GM21360 (cell line): ENCODE results near the gene RBP3.
A peak's percentile ranks its signal among the peaks of the same experiment; 100 is the strongest.

ENCODE experiments used
- ATAC-seq: cut with Tn5 transposase; IDR thresholded peaks from one replicate; pipeline ENCODE4 v1.9.1; 2021; ENCODE audit warnings: mild to moderate bottlenecking, moderate library complexity; ENCODE audit not compliant: unreplicated experiment

The RBP3 gene

DNA sequence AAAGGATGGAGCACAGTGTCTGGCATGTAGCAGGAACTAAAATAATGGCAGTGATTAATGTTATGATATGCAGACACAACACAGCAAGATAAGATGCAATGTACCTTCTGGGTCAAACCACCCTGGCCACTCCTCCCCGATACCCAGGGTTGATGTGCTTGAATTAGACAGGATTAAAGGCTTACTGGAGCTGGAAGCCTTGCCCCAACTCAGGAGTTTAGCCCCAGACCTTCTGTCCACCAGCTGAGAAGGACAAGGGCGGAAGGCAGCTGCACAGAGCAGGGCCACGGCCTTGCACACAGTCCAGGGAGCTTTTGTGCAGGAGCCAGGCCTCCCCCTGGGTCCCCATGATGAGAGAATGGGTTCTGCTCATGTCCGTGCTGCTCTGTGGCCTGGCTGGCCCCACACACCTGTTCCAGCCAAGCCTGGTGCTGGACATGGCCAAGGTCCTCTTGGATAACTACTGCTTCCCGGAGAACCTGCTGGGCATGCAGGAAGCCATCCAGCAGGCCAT, at the start of gene RBP3:
Gene RBP3 (plus strand): TSS at position 226 of the 514 bp plus-strand sequence. CDS start 122 bp downstream, at position 348.
- no peak for ATAC-seq

GRCh38 chr10:47298715-47299114, 49.4 kb upstream of the RBP3 start:
- no peak for ATAC-seq

DNA sequence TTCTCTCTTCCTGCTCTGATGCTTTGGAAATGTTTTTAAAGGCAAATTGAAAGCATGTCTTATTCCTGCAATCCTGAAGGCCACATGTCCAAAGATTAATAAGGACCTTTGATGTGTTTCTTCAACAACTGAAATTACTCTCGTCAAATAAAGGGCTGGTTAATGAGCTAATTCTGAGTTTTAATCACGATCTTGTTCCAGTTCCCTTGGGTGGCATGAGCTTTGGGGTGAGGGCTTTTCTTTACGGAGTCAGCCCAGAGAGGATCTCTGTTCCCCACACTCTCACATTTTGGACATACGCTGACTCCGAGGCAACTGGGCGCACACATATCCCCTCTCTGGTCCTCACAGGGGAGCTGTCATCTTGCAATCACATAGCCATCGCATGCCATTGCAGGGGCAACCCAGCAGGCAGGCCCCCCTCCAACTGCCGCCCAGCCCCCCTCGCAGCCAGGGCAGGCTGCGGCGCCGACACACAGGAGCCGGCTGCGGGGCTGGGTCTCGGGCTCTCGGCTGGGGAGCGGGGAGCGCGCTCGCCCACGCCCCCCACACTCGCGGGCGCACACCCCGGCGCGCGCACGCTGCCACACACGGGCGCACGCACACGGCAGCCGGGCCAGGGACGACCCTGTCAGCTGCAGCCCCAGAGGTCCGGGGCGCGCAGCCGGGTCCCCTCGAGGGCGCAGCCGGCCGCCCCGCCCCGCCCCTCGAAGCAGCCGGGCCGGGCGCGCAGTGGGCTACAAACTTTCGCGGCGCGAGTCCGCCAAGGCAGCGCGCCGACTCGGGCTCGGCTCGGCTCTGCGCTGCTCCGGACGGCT, 48.3 kb upstream of the RBP3 start, which contains the start of gene GDF10:
Gene GDF10 (plus strand): TSS at position 587 of the 818 bp plus-strand sequence. CDS start 455 bp downstream, outside the sequence.
- ATAC-seq, result no peak

- no peak for ATAC-seq
These were observed 47.7 kb upstream of the RBP3 start for GRCh38 chr10:47300429-47300931.

- ATAC-seq, result no peak
These were observed 46.3 kb upstream of the RBP3 start for GRCh38 chr10:47301833-47302232.

- ATAC-seq, result no peak
These were observed 45.1 kb upstream of the RBP3 start for GRCh38 chr10:47303105-47303504.

GRCh38 chr10:47303866-47304265, 44.3 kb upstream of the RBP3 start:
- no peak for ATAC-seq

DNA sequence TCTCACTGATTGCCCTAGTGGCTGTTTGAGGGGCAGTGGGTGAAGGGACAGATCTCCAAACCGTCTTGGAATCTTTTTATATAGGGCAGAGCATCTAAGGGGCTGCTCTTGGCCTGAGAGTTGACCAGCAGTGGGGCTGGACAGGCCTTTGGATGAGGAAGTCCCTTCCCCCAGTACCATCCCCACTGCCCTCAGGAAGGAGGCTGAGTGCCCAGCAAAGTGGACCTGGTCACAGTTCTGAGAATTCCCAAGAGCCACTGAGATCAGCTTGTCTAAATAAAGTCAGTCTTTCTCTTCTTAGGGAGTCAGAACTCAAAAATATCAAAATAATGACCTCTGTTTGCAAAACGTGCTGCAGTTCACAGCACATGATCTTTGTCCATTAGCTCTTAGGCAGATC, 42.6 kb upstream of the RBP3 start:
- no peak for ATAC-seq

DNA sequence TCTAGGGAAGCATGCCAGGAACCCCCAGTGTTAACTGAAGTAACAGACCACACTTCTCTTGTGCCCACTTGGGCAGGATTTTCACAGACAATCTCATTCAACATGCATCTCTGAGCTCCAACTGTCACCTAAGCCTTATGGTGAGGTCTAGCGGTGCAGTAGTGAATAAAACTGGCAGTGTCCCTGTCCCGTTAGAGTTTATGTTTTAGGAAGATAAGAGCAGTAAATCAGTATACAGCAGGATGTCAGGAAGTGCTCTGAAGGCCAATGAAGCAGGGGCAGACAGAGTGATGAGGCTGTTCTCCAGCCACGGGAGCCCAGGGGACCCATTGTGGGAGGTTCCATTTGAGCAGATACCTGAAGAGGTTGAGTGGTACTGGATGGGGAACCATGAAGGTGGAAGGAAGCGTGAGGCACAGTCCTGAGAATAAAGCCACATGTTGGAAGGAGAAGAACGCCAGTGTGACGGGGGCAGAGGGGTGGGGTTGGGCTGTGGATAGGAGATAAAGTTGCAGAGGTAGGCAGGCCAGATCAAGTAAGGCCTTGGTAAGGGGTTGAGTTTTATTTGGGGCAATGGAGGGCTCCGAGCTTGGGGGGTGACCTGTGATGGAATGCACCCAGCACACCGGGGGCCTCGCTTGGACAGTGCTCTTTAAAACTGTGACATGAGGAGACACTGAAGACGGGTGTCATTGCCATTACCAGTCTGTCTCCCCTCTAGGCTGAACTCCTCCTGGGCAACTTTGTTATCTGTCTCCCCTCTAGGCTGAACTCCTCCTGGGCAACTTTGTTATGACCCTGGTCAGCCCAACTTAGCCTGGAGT, 41.6 kb upstream of the RBP3 start:
- no peak for ATAC-seq

GRCh38 chr10:47307381-47307780, 40.8 kb upstream of the RBP3 start:
- ATAC-seq, result no peak

DNA sequence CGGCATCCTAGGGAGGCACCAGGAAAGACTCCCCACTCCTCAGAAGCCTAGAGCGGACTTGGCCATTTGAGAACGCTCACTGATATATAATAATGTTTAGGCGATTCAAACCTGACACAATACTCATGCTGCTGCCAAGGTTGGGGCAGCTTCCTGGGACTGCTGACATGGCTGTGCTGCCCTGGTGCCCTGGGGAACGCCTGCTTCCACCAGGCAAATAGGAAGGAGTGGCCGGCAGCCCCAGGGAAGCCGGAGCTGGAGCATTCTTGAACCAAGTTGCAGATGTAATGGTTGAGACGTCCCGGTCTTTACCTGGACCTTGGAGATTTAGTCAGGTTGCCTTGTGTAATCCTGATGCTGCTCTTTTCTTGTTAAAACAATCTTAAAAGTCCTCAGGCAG, 39.4 kb upstream of the RBP3 start:
- ATAC-seq, result no peak

DNA sequence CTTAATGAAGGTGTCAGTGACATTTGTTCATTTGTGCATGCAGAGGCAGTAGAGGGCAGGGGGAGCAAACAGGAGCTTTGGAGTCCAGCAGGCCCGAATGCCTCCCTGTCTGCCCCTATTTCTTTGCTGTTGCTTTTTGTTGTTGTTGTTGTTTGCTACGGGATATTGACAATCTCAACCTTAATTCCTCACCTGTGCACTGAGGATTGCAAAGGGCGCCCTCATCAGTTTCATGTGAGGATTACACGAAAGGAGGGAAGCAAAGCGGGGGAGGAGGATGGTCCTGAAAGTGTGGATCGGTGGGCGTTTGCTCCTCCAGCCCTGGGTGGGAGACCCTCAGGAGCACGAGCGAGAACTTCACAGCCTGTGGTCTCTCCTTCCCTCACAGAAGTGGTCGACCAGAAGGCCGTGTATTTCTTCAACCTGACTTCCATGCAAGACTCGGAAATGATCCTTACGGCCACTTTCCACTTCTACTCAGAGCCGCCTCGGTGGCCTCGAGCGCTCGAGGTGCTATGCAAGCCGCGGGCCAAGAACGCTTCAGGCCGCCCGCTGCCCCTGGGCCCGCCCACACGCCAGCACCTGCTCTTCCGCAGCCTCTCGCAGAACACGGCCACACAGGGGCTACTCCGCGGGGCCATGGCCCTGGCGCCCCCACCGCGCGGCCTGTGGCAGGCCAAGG, 38.6 kb upstream of the RBP3 start:
- ATAC-seq, result no peak

DNA sequence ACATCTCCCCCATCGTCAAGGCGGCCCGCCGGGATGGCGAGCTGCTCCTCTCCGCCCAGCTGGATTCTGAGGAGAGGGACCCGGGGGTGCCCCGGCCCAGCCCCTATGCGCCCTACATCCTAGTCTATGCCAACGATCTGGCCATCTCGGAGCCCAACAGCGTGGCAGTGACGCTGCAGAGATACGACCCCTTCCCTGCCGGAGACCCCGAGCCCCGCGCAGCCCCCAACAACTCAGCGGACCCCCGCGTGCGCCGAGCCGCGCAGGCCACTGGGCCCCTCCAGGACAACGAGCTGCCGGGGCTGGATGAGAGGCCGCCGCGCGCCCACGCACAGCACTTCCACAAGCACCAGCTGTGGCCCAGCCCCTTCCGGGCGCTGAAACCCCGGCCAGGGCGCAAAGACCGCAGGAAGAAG, 38.1 kb upstream of the RBP3 start:
- ATAC-seq, result no peak

GRCh38 chr10:47311193-47311931, 36.8 kb upstream of the RBP3 start:
- ATAC-seq, result no peak

DNA sequence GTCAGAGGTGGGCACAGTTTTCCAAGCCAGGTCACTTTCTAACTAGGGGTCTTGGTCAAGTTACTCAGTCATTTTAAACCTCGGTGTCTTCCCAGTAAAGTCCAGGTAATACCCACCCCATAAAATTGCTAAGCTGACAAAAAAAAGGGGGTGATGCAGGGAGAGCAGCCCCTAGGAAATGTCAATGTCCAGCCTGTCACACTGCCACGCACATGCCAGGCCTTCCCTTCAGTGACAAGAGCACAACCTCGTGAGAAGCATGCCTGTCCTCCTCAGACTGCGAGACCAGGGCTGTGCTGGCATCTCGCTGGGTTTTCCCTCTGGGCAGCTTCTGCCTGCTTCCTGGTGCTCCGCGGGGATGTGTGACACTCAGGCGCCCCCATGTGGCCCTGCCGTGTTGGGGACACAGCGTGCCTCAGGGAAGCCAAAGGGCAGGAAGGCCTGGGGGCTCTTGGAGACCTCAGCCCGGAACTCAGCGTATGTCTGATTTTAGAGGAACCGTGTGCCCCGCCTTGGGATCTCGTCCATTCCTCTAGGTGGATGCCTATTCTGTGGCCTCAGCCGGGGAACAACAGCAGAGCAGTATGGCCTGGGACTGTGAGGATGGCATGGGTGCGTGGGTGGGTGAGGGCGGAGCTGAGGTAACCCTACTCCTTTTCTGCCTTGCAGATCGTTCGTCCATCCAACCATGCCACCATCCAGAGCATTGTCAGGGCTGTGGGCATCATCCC, 36.1 kb upstream of the RBP3 start:
- peak; percentile 65 for ATAC-seq

DNA sequence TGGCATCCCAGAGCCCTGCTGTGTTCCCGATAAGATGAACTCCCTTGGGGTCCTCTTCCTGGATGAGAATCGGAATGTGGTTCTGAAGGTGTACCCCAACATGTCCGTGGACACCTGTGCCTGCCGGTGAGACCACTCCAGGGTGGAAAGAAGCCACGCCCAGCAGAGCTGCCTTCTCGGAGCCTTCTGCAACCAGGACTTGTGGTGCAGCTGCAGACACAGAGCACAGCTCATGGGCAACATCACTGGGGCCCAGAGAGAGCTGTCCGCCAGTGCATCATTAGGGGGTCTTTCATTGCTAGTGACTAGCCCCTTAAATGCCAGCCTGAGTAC, 35.5 kb upstream of the RBP3 start:
- no peak for ATAC-seq

DNA sequence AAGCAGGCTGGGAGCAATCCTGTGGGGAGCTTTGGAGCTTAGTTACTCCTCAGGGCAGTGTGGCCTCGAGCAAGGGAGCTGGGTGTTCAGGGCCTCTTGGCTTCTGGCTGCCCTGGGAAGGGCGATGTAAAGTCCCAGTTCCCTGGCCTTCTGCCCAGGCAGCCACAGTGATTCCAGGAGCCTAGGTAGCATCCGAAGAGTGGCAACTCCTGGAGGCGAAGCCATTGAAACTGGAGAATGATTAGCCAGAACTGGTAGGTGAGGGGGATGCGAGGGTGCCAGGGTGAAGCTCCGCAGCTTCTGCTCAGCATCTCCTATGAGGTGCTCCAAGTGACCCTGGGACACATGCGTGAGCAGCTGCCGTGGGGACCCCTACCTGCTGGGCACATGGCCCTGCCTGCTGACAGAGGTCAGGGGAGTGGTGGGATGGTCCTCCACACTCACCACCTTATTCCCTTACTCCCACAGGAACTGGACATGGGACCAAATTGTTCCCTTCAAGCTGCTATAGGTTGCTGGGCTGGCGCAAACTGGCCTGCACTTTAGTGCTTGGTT, 33.7 kb upstream of the RBP3 start:
- no peak for ATAC-seq

- no peak for ATAC-seq
These were observed 32.7 kb upstream of the RBP3 start for GRCh38 chr10:47315421-47315820.

DNA sequence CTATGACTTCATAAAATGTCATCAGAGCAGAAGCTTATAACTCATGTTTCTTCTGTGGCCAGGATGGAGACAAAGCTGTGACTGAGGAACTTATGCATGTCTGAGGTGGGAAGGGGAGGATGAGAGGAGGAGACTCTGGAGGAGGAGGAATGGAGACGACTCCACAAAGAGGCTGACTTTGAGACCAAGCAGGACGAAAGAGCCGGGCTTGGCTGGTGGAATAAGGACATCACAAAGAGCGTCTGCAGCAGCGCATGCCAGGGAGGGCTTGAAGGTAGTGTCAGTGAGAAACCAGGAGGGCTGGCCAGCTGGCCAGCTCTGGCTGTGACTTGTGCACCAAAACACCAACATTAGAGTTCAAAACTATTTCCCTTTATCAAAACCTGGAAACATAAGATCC, 32.0 kb upstream of the RBP3 start:
- no peak for ATAC-seq
